Dermis microvascular lymphatic vessel endothelial cell (primary cell): ENCODE results near the gene GNAO1. TPM values are rescaled to one million over a fixed set of nuclear protein-coding genes. Genes with fewer than 3 reads are reported as not detected.
"Not testable (repeated sequence)": the region's sequence is repeated elsewhere in the genome, so short reads cannot be mapped to it uniquely, and the experiment has no call there.

Source experiments
- DNase-seq, 2 donors: peaks; one replicate each; pipeline versions ENCODE4 v3.0.0 to v3.0.0-alpha.2; 2010; ENCODE audit warnings: low read depth in 2 of 2
- total RNA-seq: library from RNA; depleted of rRNA; stranded (reverse); fragments of >200 nt; gene quantifications from 2 replicates; pipeline ENCODE4 v1.2.1, GENCODE V29; 2014

GNAO1 gene
- total RNA-seq, 1 donor from 2014 or later, result not detected

GRCh38 chr16:56388209-56388608 lies 196.9 kb downstream of the GNAO1 start:
- no peak for DNase-seq

DNA sequence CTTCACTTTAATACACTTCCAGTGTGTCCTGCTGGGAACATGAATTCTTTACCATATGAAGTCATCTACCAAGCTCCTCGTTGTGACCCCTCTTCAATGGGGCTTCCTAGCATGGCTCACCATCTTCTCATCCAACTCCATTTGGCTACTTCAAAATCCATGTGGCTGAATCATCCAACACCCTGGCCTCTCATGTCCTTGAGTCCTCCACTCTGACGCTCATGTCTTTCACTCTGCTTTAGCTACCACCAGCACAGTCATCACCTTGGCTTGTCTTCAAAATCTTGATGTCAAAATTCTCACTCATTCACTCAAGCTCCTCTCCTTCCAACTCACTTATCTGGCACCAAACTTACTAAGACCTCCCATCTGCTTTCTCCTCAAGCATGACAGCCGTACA lies 198.3 kb downstream of the GNAO1 start:
- DNase-seq, result no peak

- DNase-seq, result not testable (repeated sequence)
Measured at GRCh38 chr16:56396724-56397123, 205.4 kb downstream of the GNAO1 start.

- DNase-seq, result no peak
Measured at GRCh38 chr16:56399047-56399446, 207.8 kb downstream of the GNAO1 start.

- no peak for DNase-seq
Measured at GRCh38 chr16:56399486-56399885, 208.2 kb downstream of the GNAO1 start.

GRCh38 chr16:56400458-56400857 lies 209.2 kb downstream of the GNAO1 start:
- no peak for DNase-seq

GRCh38 chr16:56401482-56401881 lies 210.2 kb downstream of the GNAO1 start:
- no peak for DNase-seq

- DNase-seq, result no peak
Measured at GRCh38 chr16:56405977-56406672, 214.8 kb downstream of the GNAO1 start.

Other genes starting within 250 kb of the GNAO1 start
- gene AMFR, start 234.1 kb downstream of the GNAO1 start, total RNA-seq, result 251 and 306 TPM in 2 replicates